Ishikawa (cell line): Measurements from ENCODE around the gene MKX.
A peak's percentile ranks its signal among the peaks of the same experiment; 100 is the strongest.

Experiments used
- CREB1 ChIP-seq: IDR thresholded peaks from 2 replicates; pipeline ENCODE4 v1.6.1; 2012; ENCODE audit warnings: low read depth
- RAD21 ChIP-seq: IDR thresholded peaks from 2 replicates; pipeline ENCODE4 v1.6.1; 2012; ENCODE audit warnings: low read depth

GRCh38 chr10:27783660-27784059 is 38.0 kb upstream of the MKX start:
- TF ChIP-seq RAD21 = peak; percentile 69
- no peak for TF ChIP-seq CREB1
